Caco-2 (cell line): ENCODE data around the gene TIAM1. TPM values are rescaled to one million over a fixed set of nuclear protein-coding genes. Genes with fewer than 3 reads are reported as not detected.

Experiments
- BruUV-seq: library from RNA; stranded (reverse); fragments of 400-500 nt; replicated peaks from 2 replicates; lab custom pipeline; 2021; lab: Mats Ljungman, UMichigan
- CTCF ChIA-PET: fragments of 300-600 bp; sonication (Branson Sonifier 250); formaldehyde crosslinking; loops from one replicate; lab custom pipeline; 2022; ENCODE audit warnings: antibody characterized with exemption; lab: Charles Lee
- POLR2A ChIA-PET: fragments of 300-600 bp; sonication (Branson Sonifier 250); formaldehyde crosslinking; loops from one replicate; lab custom pipeline; 2022; ENCODE audit warnings: antibody characterized with exemption; lab: Charles Lee
- DNase-seq, 2 experiments: peaks; one replicate each; pipeline versions ENCODE4 v3.0.0 to v3.0.0-alpha.2; 2020 to 2022
- H3K27me3 ChIP-seq: replicated peaks from 2 replicates; pipeline ENCODE4 v1.6.0; 2011; ENCODE audit warnings: low read length; ENCODE audit not compliant: control insufficient read depth, insufficient read depth
- H3K36me3 ChIP-seq: 2 replicates; pipeline ENCODE4 v1.5.1; 2011; ENCODE audit warnings: low read length; ENCODE audit not compliant: control insufficient read depth, insufficient read depth
- H3K4me1 ChIP-seq: fragments of 250-450 bp; sonication (Bioruptor Pico); 2 replicates; pipeline ENCODE4 v1.5.1; 2020; ENCODE audit warnings: mild to moderate bottlenecking
- H3K4me3 ChIP-seq: 2 replicates; pipeline ENCODE4 v1.5.1; 2011; ENCODE audit warnings: low read depth, mild to moderate bottlenecking, control low read depth, low read length
- H3K9me3 ChIP-seq: fragments of 250-450 bp; sonication (Bioruptor Pico); 2 replicates; pipeline ENCODE4 v1.5.1; 2020; ENCODE audit warnings: mild to moderate bottlenecking, moderate library complexity
- H3K27ac Mint-ChIP-seq: one replicate; pipeline ENCODE4 v1.8.0; 2022; ENCODE audit warnings: mixed read lengths; ENCODE audit not compliant: unreplicated experiment
- H3K27me3 Mint-ChIP-seq: one replicate; pipeline ENCODE4 v1.8.0; 2022; ENCODE audit warnings: mixed read lengths; ENCODE audit not compliant: insufficient read depth, unreplicated experiment
- H3K36me3 Mint-ChIP-seq: one replicate; pipeline ENCODE4 v1.8.0; 2022; ENCODE audit warnings: mild to moderate bottlenecking, mixed read lengths; ENCODE audit not compliant: insufficient read depth, unreplicated experiment
- H3K4me1 Mint-ChIP-seq: one replicate; pipeline ENCODE4 v1.8.0; 2022; ENCODE audit warnings: low read depth, mixed read lengths; ENCODE audit not compliant: unreplicated experiment
- H3K4me3 Mint-ChIP-seq: one replicate; pipeline ENCODE4 v1.8.0; 2022; ENCODE audit warnings: mild to moderate bottlenecking, moderate library complexity, mixed read lengths; ENCODE audit not compliant: unreplicated experiment
- H3K9me3 Mint-ChIP-seq: one replicate; pipeline ENCODE4 v1.8.0; 2022; ENCODE audit warnings: mixed read lengths; ENCODE audit not compliant: unreplicated experiment
- CTCF ChIP-seq, 2 experiments: fragments of 200-600 bp in 1 of 2; IDR thresholded peaks; 1 replicate in 1 of 2; 2 replicates in 1 of 2; pipeline versions ENCODE4 v1.5.1 to v1.8.0; 2011 to 2022; ENCODE audit warnings: antibody characterized with exemption in 1 of 2, control low read depth in 1 of 2, inconsistent platforms in 1 of 2, low read depth in 1 of 2, low read length in 1 of 2, mild to moderate bottlenecking in 1 of 2, moderate library complexity in 1 of 2; ENCODE audit not compliant: insufficient read depth in 1 of 2, severe bottlenecking in 1 of 2, unreplicated experiment in 1 of 2
- intact Hi-C: fragments of 100-400 bp; cut with micrococcal nuclease; formaldehyde crosslinking; loops from one replicate; pipeline ENCODE4 v1.10.0; 2022; ENCODE audit not compliant: unreplicated experiment
- total RNA-seq: library from RNA; stranded (reverse); gene quantifications from 2 replicates; pipeline ENCODE4 v1.2.3, GENCODE V29; 2022

Gene TIAM1
- total RNA-seq, 1 experiment from 2014 or later, result 5.2 TPM

- Mint-ChIP-seq H3K27me3 (no peaks in the 10 kb centered on the region), H3K27ac (no peak overlapping the region), H3K36me3 (no peaks in the 10 kb centered on the region), H3K9me3 (peaks cover 23% of the 10 kb centered on the region), H3K4me1 (no peaks in the 10 kb centered on the region), H3K4me3 (no peak overlapping the region)
- no peak for TF ChIP-seq CTCF (IDR thresholded peaks at IDR 0.05; ENCODE audit: insufficient read depth in 1 of 2, low read depth in 1 of 2, low read length in 1 of 2, severe bottlenecking in 1 of 2, unreplicated experiment in 1 of 2)
- POLR2A ChIA-PET, result no interaction called here
- Histone ChIP-seq H3K9me3 (peaks cover 4% of the 10 kb centered on the region), H3K36me3 (no peaks in the 10 kb centered on the region), H3K4me1 (0 out of 2 replicates have a peak, but pooled peaks cover 7% of the 10 kb centered on the region), H3K4me3 (no peak overlapping the region), H3K27me3 (no peaks in the 10 kb centered on the region; the same call in 1 of the 2 replicates)
- no TSS peak for BruUV-seq
- intact Hi-C loops, result no loop called here
- CTCF ChIA-PET, result no interaction called here
- DNase-seq, result no peak
These were observed 236.8 kb downstream of the TIAM1 start for GRCh38 chr21:31107176-31107785.

GRCh38 chr21:31103571-31104265 is 240.3 kb downstream of the TIAM1 start:
- Histone ChIP-seq H3K9me3 (peaks cover 4% of the 10 kb centered on the region), H3K27me3 (no peaks in the 10 kb centered on the region; the same call in 1 of the 2 replicates), H3K4me3 (no peak overlapping the region), H3K4me1 (0 out of 2 replicates have a peak, but pooled peaks cover 7% of the 10 kb centered on the region), H3K36me3 (no peaks in the 10 kb centered on the region)
- ChIA-PET POLR2A (no interaction called here), CTCF (no interaction called here)
- Mint-ChIP-seq H3K4me3 (no peak overlapping the region), H3K9me3 (peaks cover 23% of the 10 kb centered on the region), H3K27me3 (peaks cover under 1% of the 10 kb centered on the region), H3K27ac (no peak overlapping the region), H3K4me1 (no peaks in the 10 kb centered on the region), H3K36me3 (no peaks in the 10 kb centered on the region)
- no TSS peak for BruUV-seq
- intact Hi-C loops, result no loop called here
- TF ChIP-seq CTCF (IDR thresholded peaks at IDR 0.05; ENCODE audit: insufficient read depth in 1 of 2, low read depth in 1 of 2, low read length in 1 of 2, severe bottlenecking in 1 of 2, unreplicated experiment in 1 of 2), result no peak
- no peak for DNase-seq

GRCh38 chr21:31103163-31103562 is 240.9 kb downstream of the TIAM1 start:
- 0 out of 2 replicates have a peak, but pooled peaks cover 7% of the 10 kb centered on the region for H3K4me1 ChIP-seq
- peaks cover 4% of the 10 kb centered on the region for H3K27me3 Mint-ChIP-seq
- H3K4me3 Mint-ChIP-seq, result no peak overlapping the region
- H3K27ac Mint-ChIP-seq, result no peak overlapping the region
- TF ChIP-seq CTCF (IDR thresholded peaks at IDR 0.05; ENCODE audit: insufficient read depth in 1 of 2, low read depth in 1 of 2, low read length in 1 of 2, severe bottlenecking in 1 of 2, unreplicated experiment in 1 of 2), result no peak
- H3K9me3 ChIP-seq, result peaks cover 4% of the 10 kb centered on the region
- POLR2A ChIA-PET, result no interaction called here
- no peaks in the 10 kb centered on the region for H3K4me1 Mint-ChIP-seq
- peaks cover 23% of the 10 kb centered on the region for H3K9me3 Mint-ChIP-seq
- no peaks in the 10 kb centered on the region for H3K36me3 ChIP-seq
- H3K27me3 ChIP-seq, result no peaks in the 10 kb centered on the region; the same call in 1 of the 2 replicates
- H3K36me3 Mint-ChIP-seq, result no peaks in the 10 kb centered on the region
- no peak for DNase-seq
- H3K4me3 ChIP-seq, result no peak overlapping the region
- intact Hi-C loops, result no loop called here
- CTCF ChIA-PET, result no interaction called here
- BruUV-seq, result no TSS peak
